ENCODE data around the gene KRTAP5-7.
"Not testable (repeated sequence)": the region's sequence is repeated elsewhere in the genome, so short reads cannot be mapped to it uniquely, and the experiment has no call there.

The KRTAP5-7 gene

DNA sequence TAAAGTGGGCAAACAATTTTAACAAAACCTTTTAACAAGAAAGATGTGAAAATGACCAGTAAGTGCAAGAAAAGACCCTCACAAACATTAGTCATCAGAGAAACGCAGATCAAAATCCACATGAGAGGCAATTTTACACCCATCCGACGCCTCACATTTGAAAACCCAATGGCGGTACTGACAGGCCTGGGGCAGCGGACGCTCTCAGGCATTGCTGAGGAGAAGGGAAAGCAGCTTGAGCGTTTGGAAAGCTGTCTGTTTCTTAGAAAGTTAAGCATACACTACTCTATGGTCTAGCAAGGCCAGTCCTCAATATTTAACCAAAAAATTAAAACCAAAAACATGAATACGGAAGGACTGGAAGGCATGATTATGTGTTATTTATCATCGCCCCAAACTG, 8.8 kb downstream of the KRTAP5-7 start:
- no peak for DNase-seq

GRCh38 chr11:71537537-71537936, 10.5 kb downstream of the KRTAP5-7 start:
- no peak for DNase-seq

- not testable (repeated sequence) for DNase-seq
Measured at GRCh38 chr11:71537977-71538665, 11.1 kb downstream of the KRTAP5-7 start, which contains the start of gene KRTAP5-8. Gene KRTAP5-8, plus strand, starts transcription at chr11:71538025. Its CDS starts 31 bp downstream, at chr11:71538056.

DNA sequence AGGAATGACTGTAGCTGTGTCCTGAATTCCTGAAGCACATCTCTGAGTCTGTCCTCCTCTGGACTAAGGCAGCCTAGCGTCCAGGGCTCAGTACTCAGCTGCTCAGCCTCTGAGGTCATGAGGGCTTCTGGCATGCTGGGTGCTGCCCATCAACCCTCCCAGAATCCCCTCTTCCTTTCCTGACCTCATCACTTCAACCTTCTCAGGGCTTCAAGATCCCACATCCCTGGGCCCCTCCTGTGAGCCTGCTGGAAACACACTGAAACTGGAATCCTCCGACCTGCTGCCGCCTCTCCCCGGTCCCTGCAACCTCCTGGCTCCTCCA, 11.6 kb downstream of the KRTAP5-7 start:
- no peak for DNase-seq

DNA sequence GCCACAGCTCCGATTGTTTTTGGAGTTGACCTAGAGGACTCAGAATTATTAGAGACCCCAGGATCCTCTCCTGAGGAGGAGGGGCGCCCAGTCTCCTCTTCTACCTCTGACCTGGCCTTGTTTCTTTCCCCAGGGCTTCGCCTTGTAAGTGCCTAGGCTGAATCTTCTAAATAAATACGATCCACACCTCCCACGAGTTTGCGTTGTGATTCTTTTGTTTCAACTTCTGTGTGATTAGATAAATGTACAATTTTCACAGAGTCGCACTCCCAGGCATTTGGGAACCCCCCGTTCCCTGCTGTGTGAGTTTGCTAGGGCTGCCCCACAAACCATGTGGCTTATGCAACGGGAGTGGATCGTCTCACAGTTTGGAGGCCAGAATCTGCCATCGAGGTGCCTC, 11.9 kb downstream of the KRTAP5-7 start:
- DNase-seq, result no peak

DNA sequence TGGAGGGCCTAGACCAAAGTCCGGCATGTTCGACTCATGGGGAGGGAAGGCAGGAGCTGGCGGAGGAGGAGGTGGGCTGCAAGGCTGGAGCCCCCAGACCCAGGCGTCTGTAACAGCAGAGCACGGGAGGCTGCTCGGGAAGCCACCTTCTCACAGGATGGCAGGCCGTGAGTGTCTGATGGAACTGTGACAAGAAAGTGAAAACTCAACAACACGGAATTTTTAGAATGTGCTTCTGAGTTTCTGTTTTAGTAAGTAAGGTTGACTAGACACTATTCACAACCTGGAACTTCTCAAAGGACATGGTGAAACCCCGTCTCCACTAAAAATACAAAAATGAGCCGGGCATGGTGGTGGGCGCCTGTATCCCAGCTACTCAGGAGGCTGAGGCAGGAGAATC, 12.9 kb downstream of the KRTAP5-7 start:
- DNase-seq, result not testable (repeated sequence)

DNA sequence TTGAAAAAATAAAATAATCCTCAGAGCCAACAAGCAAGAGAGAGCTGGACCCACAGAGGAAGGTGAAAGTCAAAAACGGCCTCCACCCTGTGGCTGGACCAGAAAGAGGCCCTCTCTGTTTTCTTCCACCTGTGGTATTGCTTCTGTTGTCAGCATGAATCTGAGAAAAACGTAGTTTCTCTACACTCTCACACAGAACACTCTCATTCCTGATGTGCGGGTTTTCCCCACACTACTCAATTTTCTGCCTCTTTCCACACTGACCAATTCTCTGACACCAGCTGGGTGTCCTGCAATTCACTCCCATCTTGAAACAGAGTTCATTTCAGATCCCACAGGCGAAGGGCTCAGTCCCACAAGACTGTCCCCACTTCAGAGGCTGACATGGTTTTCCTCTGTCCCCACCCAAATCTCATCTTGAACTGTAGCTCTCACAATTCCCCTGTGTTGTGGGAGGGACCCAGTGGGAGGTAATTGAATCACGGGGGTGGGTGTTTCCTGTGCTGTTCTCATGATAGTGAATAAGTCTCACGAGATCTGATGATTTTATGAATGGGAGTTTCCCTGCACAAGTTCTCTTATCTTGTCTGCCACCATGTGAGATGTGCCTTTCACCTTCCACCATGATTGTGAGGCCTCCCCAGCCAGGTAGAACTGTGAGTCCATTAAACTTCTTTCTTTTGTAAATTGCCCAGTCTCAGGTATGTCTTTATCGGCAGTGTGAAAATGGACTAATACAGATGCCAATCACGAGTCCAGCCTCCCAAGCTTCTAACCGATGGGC, 13.6 kb downstream of the KRTAP5-7 start:
- DNase-seq, result not testable (repeated sequence)

- DNase-seq, result no peak
Measured at GRCh38 chr11:71542382-71542781, 15.3 kb downstream of the KRTAP5-7 start.

- DNase-seq, result no peak
Measured at GRCh38 chr11:71542879-71543777, 16.1 kb downstream of the KRTAP5-7 start.

- no peak for DNase-seq
Measured at GRCh38 chr11:71543866-71544265, 16.8 kb downstream of the KRTAP5-7 start.

DNA sequence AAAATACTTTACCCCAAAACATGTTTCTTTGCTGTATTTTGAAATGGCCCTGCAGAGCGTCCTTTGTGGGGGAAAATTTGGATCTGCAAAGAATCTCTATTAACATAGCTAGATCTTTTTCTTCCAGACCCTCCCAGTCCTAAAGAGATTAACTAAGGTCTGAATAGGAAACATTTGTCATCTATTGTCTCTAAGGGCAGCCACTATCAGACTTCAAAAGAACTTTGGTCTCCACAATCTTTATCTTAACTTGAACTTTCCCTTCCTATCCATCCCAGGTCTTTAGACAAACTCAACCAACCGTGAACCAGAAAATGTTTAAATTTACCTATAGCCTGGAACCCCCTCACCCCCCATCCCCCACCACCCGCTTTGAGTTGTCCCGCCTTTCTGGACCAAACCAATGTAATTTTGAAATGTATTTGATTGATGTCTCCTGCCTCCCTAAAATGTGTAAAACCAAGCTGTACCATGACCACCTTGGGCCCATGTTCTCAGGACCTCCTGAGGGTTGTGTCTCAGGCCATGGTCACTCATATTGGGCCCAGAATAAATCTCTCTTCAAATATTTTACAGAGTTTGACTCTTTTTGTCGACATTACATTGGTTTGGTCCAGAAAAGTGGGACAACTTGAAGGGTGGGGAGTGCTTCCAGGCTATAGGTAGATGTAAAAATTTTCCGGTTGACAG, 17.6 kb downstream of the KRTAP5-7 start:
- no peak for DNase-seq

DNA sequence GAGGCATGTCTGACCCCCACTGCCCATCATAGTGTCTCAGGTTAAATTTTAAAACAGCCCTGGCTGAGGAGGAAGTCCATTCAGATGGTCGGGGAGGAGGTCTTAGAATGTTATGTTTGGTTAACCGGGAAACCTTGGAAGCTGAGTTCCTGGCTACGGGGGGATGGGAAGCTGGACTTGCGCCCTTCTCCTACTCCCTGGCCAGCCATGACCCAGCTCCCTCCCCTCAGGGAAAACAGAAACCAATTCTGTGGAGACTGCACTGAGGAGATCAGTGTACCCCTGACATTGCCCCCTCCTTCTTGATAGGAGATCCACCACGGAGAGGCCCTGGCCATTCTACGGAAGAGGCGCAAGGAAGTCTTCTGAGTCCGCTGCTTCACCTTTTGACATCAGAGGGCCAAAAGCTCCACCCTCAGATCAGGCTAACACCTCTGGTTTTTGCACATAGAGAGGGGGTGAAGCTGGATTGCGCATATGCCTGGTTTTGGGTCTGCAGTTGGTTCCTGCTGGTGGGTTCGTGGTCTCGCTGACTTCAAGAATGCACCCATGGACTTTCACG, 18.4 kb downstream of the KRTAP5-7 start:
- no peak for DNase-seq

DNA sequence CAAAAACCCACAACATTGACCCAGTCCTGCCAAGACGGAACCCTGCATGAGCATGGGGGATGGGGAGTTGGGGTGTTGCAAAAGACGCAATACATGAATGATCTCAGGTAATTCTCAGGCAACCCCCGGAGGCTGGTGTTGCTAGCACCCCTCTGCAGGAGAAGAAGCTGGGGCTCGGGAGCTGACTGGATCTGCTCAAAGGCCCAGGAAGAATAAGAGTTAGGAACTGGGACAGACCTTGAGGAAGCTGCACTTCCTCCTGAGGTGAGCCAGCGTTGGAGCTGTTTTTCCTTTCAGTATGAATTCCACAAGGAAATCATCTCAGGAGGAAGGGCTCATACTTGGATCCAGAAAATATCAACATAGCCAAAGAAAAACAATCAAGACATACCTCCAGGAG, 21.1 kb downstream of the KRTAP5-7 start, which contains the start of gene KRTAP5-9:
Gene KRTAP5-9 (plus strand): TSS at position 301 of the 400 bp plus-strand sequence. CDS start 238 bp downstream, outside the sequence.
- no peak for DNase-seq

DNA sequence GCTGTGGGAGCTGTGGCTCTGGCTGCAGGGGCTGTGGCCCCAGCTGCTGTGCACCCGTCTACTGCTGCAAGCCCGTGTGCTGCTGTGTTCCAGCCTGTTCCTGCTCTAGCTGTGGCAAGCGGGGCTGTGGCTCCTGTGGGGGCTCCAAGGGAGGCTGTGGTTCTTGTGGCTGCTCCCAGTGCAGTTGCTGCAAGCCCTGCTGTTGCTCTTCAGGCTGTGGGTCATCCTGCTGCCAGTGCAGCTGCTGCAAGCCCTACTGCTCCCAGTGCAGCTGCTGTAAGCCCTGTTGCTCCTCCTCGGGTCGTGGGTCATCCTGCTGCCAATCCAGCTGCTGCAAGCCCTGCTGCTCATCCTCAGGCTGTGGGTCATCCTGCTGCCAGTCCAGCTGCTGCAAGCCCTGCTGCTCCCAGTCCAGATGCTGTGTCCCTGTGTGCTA, 21.7 kb downstream of the KRTAP5-7 start:
- DNase-seq, result no peak

DNA sequence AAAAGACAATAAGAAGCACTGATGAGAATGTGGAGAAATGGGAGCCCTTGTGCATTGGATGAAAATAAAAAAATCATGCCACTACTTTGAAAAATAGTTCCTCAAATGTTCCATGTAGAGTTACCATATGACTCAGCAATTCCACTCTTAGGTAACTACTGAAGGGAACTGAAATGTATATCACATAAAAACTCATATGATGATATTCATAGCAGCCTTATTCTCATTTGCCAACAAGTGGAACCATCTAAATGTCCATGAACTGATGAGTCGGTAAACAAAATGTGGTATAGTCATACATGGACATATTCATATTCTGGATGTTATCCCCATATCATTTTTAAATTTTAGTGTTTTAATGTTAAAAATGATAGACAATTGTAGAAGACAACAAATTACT, 24.6 kb downstream of the KRTAP5-7 start:
- no peak for DNase-seq

DNA sequence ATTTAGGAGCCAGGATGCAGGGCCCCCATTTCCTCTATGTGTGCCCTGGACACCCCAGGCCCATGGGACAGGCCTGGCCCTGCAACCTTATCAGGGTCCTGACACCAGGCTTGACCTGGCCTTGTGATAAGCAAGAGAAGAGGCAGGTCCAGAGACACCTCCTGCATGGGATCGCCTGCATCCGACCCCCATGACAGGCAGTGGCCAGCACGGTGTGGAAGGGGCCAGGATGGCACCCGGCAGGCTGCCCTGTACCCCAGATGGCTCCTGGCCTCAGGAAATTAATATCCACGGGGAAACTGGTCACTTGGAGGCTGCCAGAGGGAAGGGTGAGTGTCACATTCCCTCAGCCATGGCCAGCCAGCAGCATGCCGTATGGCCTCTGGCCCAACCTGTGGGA, 27.9 kb downstream of the KRTAP5-7 start:
- DNase-seq, result no peak

GRCh38 chr11:71555508-71555907, 28.4 kb downstream of the KRTAP5-7 start:
- DNase-seq, result no peak

DNA sequence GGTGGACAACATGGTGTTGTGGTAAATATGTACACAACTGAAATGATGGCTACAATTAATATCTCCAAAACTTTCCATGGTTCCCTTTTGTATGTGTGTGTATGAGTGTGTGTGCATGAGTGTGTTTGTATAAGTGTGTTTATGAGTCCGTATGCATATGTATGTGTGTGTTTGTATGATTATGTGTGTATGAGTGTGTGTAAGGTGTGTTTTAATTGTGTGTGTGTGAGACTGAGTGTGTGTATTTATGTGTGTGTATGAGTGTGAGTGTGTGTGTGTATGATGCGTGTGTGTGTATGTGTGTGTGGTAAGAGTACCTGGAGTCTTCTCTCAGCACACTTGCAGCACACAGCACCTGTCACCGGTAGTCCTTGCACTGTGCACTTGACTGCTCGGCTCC, 29.0 kb downstream of the KRTAP5-7 start:
- DNase-seq, result no peak

DNA sequence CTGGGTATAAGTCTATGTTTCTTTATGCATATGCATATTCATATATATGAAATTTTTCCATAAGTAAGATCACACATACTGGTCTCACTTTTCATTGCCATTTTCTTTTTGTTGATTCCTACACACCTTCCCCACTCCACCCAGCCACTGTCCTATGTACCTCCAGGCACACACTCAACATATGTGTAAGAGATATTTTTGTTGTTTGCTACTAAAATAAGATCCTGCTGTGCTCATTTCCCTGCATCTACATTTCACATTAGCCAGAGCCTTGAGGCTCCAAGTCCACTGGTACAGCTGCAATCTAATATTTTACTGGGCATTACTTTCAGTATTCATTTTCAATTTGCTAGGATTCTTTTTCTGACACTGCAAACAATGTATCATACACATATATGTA, 30.2 kb downstream of the KRTAP5-7 start:
- DNase-seq, result no peak

- no peak for DNase-seq
Measured at GRCh38 chr11:71558996-71559395, 31.9 kb downstream of the KRTAP5-7 start.

DNA sequence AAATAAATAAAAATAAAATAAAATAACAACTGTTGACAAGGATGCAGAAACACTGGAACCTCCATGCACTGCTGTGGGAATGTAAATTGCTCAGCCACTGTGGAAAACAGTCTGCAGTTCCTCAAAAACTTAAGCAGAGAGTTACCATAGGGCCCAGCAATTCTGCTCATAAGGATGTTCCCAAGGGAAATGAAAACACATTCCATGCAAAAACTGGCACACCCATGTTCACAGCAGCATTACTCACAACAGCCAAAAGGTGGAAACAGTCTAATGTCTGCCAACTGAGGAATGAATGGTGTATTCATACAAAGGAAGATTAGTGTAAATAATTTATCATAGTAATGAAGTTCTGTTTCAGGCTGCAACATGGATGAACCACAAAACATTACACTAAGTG, 35.1 kb downstream of the KRTAP5-7 start:
- DNase-seq, result peak; percentile 9

GRCh38 chr11:71563406-71563805, 36.3 kb downstream of the KRTAP5-7 start:
- peak; percentile 28 for DNase-seq

Measured in fibroblast of skin of scalp (primary cell).